Liver (tissue), 3 donors: Measurements from ENCODE around the gene ADAD1.

Experiments used
- ATF3 ChIP-seq: IDR thresholded peaks from 2 replicates; pipeline ENCODE4 v1.6.1; 2016; ENCODE audit warnings: antibody characterized with exemption
- CTCF ChIP-seq: fragments of 150-350 bp; IDR thresholded peaks from 2 replicates; pipeline ENCODE4 v1.5.1; 2017; ENCODE audit warnings: improper control_type of control experiment, low read depth, low read length; ENCODE audit not compliant: missing input control
- FOXA1 ChIP-seq: IDR thresholded peaks from 2 replicates; pipeline ENCODE4 v1.6.1; 2016; ENCODE audit warnings: antibody characterized with exemption
- FOXA2 ChIP-seq: IDR thresholded peaks from 2 replicates; pipeline ENCODE4 v1.6.1; 2016; ENCODE audit warnings: antibody characterized with exemption
- GABPA ChIP-seq, 2 donors: IDR thresholded peaks in 1 of 2; conservative IDR thresholded peaks in 1 of 2; 2 replicates each; pipeline ENCODE4 v1.6.1; 2016; ENCODE audit warnings: antibody characterized with exemption in 2 of 2, mild to moderate bottlenecking in 1 of 2, moderate library complexity in 1 of 2
- JUND ChIP-seq, 2 donors: IDR thresholded peaks; 2 replicates each; pipeline ENCODE4 v1.6.1; 2016; ENCODE audit warnings: antibody characterized with exemption in 2 of 2
- RAD21 ChIP-seq, 2 donors: IDR thresholded peaks; 2 replicates each; pipeline ENCODE4 v1.6.1; 2016; ENCODE audit warnings: antibody characterized with exemption in 2 of 2, mild to moderate bottlenecking in 2 of 2
- SP1 ChIP-seq: IDR thresholded peaks from 2 replicates; pipeline ENCODE4 v1.6.1; 2018; ENCODE audit warnings: antibody characterized with exemption, mild to moderate bottlenecking
- TAF1 ChIP-seq: conservative IDR thresholded peaks from 2 replicates; pipeline ENCODE4 v1.6.1; 2016; ENCODE audit warnings: antibody characterized with exemption, mild to moderate bottlenecking
- YY1 ChIP-seq: IDR thresholded peaks from 2 replicates; pipeline ENCODE4 v1.6.1; 2016; ENCODE audit warnings: antibody characterized with exemption, mild to moderate bottlenecking
- ZBTB33 ChIP-seq: IDR thresholded peaks from 2 replicates; pipeline ENCODE4 v1.6.1; 2016; ENCODE audit warnings: antibody characterized with exemption
- donor health status: healthy.
- donor health status: healthy.

GRCh38 chr4:122346036-122346435, 32.8 kb upstream of the ADAD1 start:
- TF ChIP-seq CTCF (no peak), ATF3 (no peak), GABPA (IDR thresholded peaks at IDR 0.05 in 1 of 2, conservative IDR thresholded peaks at IDR 0.05 in 1 of 2) (peak in 1 of 2 donors; percentile 0), TAF1 (no peak), FOXA2 (no peak), ZBTB33 (no peak), YY1 (no peak), RAD21 (IDR thresholded peaks at IDR 0.05) (no peak), SP1 (no peak), JUND (IDR thresholded peaks at IDR 0.05) (no peak), FOXA1 (no peak)
